Upper lobe of right lung (tissue), 1 donor: ENCODE data around the gene EPDR1. TPM values are rescaled to one million over a fixed set of nuclear protein-coding genes. Genes with fewer than 3 reads are reported as not detected.

Experiments
- ATAC-seq: fragments of 200-7000 bp; cut with Tn5 transposase; one replicate; pipeline ENCODE4 v1.9.1; 2020; ENCODE audit warnings: mild to moderate bottlenecking, moderate library complexity
- DNase-seq: peaks from one replicate; pipeline ENCODE4 v3.0.0-alpha.2; 2020
- H3K27ac ChIP-seq: fragments of 200-600 bp; one replicate; pipeline ENCODE4 v1.8.0; 2022
- H3K27me3 ChIP-seq: fragments of 200-600 bp; one replicate; pipeline ENCODE4 v1.8.0; 2022; ENCODE audit warnings: mild to moderate bottlenecking
- H3K36me3 ChIP-seq: fragments of 200-600 bp; one replicate; pipeline ENCODE4 v1.8.0; 2022
- H3K4me1 ChIP-seq: fragments of 200-600 bp; one replicate; pipeline ENCODE4 v1.8.0; 2022
- H3K4me3 ChIP-seq: fragments of 200-600 bp; one replicate; pipeline ENCODE4 v1.8.0; 2022; ENCODE audit warnings: mild to moderate bottlenecking
- H3K9me3 ChIP-seq: fragments of 200-600 bp; one replicate; pipeline ENCODE4 v1.8.0; 2022
- intact Hi-C: fragments of 100-400 bp; cut with DNase I; formaldehyde crosslinking; loops from one replicate; pipeline ENCODE4 v1.11.0; 2022
- total RNA-seq: library from RNA; stranded (reverse); fragmentation: NEBNext Ultra II Directional; extraction: Animal tissue kit (Norgen Biotek cat#: 25700); gene quantifications from one replicate; pipeline ENCODE4 v1.2.1, GENCODE V29; 2021
- TF ChIP-seq, protein P1 (sequence below): fragments of 200-600 bp; IDR thresholded peaks from one replicate; pipeline ENCODE4 v1.8.0; 2022; ENCODE audit warnings: antibody characterized with exemption
- donor health status: DM: no; HTN: yes; CAD: no; lungs with severe emphysema.

The EPDR1 gene
- total RNA-seq, 1 donor from 2014 or later = 70.3 TPM

GRCh38 chr7:37971491-37971890 is 51.1 kb downstream of the EPDR1 start:
- Histone ChIP-seq H3K4me1 (no peaks in the 10 kb centered on the region), H3K4me3 (no peak overlapping the region), H3K27ac (no peak overlapping the region), H3K36me3 (no peaks in the 10 kb centered on the region), H3K9me3 (no peaks in the 10 kb centered on the region), H3K27me3 (no peaks in the 10 kb centered on the region)
- intact Hi-C loops = no loop called here
- no peak for ATAC-seq
- TF ChIP-seq, protein P1, sequence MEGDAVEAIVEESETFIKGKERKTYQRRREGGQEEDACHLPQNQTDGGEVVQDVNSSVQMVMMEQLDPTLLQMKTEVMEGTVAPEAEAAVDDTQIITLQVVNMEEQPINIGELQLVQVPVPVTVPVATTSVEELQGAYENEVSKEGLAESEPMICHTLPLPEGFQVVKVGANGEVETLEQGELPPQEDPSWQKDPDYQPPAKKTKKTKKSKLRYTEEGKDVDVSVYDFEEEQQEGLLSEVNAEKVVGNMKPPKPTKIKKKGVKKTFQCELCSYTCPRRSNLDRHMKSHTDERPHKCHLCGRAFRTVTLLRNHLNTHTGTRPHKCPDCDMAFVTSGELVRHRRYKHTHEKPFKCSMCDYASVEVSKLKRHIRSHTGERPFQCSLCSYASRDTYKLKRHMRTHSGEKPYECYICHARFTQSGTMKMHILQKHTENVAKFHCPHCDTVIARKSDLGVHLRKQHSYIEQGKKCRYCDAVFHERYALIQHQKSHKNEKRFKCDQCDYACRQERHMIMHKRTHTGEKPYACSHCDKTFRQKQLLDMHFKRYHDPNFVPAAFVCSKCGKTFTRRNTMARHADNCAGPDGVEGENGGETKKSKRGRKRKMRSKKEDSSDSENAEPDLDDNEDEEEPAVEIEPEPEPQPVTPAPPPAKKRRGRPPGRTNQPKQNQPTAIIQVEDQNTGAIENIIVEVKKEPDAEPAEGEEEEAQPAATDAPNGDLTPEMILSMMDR = no peak
- DNase-seq = no peak

DNA sequence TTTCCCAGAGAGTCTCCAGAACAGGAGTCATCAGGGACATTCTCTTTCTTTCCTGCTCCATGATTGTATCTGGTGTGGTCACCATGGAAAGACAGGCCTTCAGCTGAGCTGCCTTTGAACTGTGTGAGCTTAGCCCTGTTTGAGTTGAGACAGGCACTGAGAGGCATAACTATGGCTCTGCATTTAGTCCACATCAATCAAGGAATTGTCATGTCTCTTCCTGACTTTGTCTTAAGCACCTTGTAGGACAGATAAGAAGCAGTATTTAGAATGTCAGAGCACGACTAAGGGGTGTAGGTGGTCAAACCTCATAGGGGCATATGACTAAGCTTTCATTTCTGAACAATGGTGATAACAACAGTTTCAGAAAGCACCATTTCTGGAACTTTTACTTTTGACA is 53.5 kb downstream of the EPDR1 start:
- Histone ChIP-seq H3K4me3 (no peak overlapping the region), H3K27me3 (no peaks in the 10 kb centered on the region), H3K27ac (no peak overlapping the region), H3K9me3 (no peaks in the 10 kb centered on the region), H3K4me1 (no peaks in the 10 kb centered on the region), H3K36me3 (no peaks in the 10 kb centered on the region)
- ATAC-seq = no peak
- TF ChIP-seq, protein P1 = no peak
- intact Hi-C loops = no loop called here
- DNase-seq = no peak

- H3K27me3 ChIP-seq = no peaks in the 10 kb centered on the region
- H3K27ac ChIP-seq = no peak overlapping the region
- no peak overlapping the region for H3K4me3 ChIP-seq
- H3K36me3 ChIP-seq = no peaks in the 10 kb centered on the region
- ATAC-seq = no peak
- no peaks in the 10 kb centered on the region for H3K4me1 ChIP-seq
- TF ChIP-seq, protein P1 = no peak
- DNase-seq = no peak
- intact Hi-C loops = no loop called here
- H3K9me3 ChIP-seq = no peaks in the 10 kb centered on the region
Measured at GRCh38 chr7:37974711-37975110, 54.3 kb downstream of the EPDR1 start.

GRCh38 chr7:37977243-37977642 is 56.8 kb downstream of the EPDR1 start:
- Histone ChIP-seq H3K27ac (no peak overlapping the region), H3K4me3 (no peak overlapping the region), H3K4me1 (no peaks in the 10 kb centered on the region), H3K36me3 (no peaks in the 10 kb centered on the region), H3K27me3 (no peaks in the 10 kb centered on the region), H3K9me3 (no peaks in the 10 kb centered on the region)
- TF ChIP-seq, protein P1 = no peak
- intact Hi-C loops = no loop called here
- ATAC-seq (no peak), DNase-seq (no peak)

DNA sequence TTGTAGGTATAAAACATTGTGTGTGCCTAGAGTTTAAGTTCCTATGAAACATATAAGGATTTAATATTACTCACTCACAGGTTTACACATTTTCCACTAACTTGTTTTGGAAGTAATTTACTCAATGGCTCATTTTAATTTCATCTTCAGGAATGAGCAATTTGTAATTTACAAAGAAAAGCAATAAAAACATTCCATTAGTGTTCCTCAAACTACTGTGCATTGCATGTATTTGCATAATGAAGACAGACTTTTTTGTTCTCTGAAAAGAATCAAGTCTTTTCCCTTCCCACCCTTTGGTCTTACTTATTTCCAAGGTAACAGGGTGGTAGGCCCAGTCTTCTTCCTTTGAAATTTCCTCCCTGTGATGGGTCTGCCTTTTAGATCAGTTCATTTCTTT is 61.2 kb downstream of the EPDR1 start:
- ATAC-seq (no peak), DNase-seq (no peak)
- Histone ChIP-seq H3K36me3 (no peaks in the 10 kb centered on the region), H3K9me3 (no peaks in the 10 kb centered on the region), H3K4me3 (no peak overlapping the region), H3K27ac (no peak overlapping the region), H3K27me3 (no peaks in the 10 kb centered on the region), H3K4me1 (no peaks in the 10 kb centered on the region)
- TF ChIP-seq, protein P1 = no peak
- intact Hi-C loops = no loop called here

DNA sequence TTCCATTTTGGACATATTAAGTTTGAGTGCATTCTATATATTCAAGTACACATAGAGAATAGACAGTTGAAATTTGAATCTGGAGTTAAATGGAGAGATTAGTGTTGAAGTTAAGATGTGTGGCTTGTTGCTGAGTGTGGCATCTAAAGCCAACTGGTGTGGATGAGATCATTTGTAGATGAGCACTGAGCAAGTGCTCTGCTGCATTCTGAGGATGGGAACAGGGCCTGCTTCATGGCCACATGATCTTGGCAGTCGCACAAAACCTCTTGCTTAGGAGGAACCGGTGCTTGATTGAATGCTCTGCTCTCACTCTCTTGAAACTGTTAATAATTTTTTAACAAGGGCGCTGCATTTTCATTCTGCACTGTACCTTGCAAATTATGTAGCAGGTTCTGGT is 62.0 kb downstream of the EPDR1 start:
- no peak overlapping the region for H3K4me3 ChIP-seq
- intact Hi-C loops = no loop called here
- H3K36me3 ChIP-seq = no peaks in the 10 kb centered on the region
- DNase-seq (no peak), ATAC-seq (peak; percentile 81)
- peaks cover 4% of the 10 kb centered on the region for H3K4me1 ChIP-seq
- no peaks in the 10 kb centered on the region for H3K27me3 ChIP-seq
- H3K27ac ChIP-seq = no peak overlapping the region
- TF ChIP-seq, protein P1 = no peak
- no peaks in the 10 kb centered on the region for H3K9me3 ChIP-seq
